K562 (cell line): ENCODE results near the gene HOXB6. TPM values are rescaled to one million over a fixed set of nuclear protein-coding genes. Genes with fewer than 3 reads are reported as not detected.

Experiments used
- ATAC-seq: fragments of 200-7000 bp; cut with Tn5 transposase; 3 replicates; pipeline ENCODE4 v1.9.1; 2020; ENCODE audit warnings: moderate library complexity
- BruUV-seq: library from RNA; stranded (reverse); fragments of 400-500 nt; replicated peaks from 2 replicates; lab custom pipeline; 2021; lab: Mats Ljungman, UMichigan
- CTCF ChIA-PET: fragments of 300-600 bp; formaldehyde crosslinking; extraction: SDS; loops from one replicate; lab custom pipeline; 2021; ENCODE audit warnings: low intra/inter-chr PET ratio; lab: Yijun Ruan, JAX
- POLR2A ChIA-PET: fragments of 300-600, 350-650 bp; sonication (Branson Sonifier 250); formaldehyde crosslinking; extraction: SDS; loops from one replicate; lab custom pipeline; 2021; ENCODE audit warnings: antibody characterized with exemption, inconsistent platforms; lab: Yijun Ruan, JAX
- DNase-seq, 4 experiments: peaks; one replicate each; pipeline versions ENCODE4 v3.0.0 to v3.0.0-alpha.2; 2011 to 2018; ENCODE audit warnings: low spot score in 3 of 4, mixed read lengths in 3 of 4; ENCODE audit errors: extremely low read depth in 1 of 4
- FAIRE-seq: peaks from 2 replicates; lab custom pipeline; 2011; peaks lifted over from hg19 to GRCh38; lab: Jason Lieb, UNC
- H2AFZ ChIP-seq: 2 replicates; pipeline ENCODE4 v1.6.0; 2011; ENCODE audit warnings: low read depth, low read length, control low read depth, inconsistent platforms
- H3K27ac ChIP-seq: fragments of 200-600 bp; 3 replicates; pipeline ENCODE4 v1.8.0; 2011; ENCODE audit warnings: low read depth, mild to moderate bottlenecking, control low read depth, inconsistent platforms, low read length, moderate library complexity, mixed read lengths; ENCODE audit errors: extremely low read depth
- H3K27me3 ChIP-seq, 2 experiments: fragments of 300-600 bp in 1 of 2; 2 replicates in 1 of 2; 3 replicates in 1 of 2; pipeline versions ENCODE4 v1.6.0 to v1.8.0; 2011; ENCODE audit warnings: inconsistent platforms in 2 of 2, low read length in 2 of 2, mild to moderate bottlenecking in 1 of 2, mixed read lengths in 1 of 2, moderate library complexity in 1 of 2; ENCODE audit not compliant: control insufficient read depth in 2 of 2, insufficient read depth in 2 of 2
- H3K36me3 ChIP-seq: fragments of 300-600 bp; 3 replicates; pipeline ENCODE4 v1.8.0; 2011; ENCODE audit warnings: mild to moderate bottlenecking, low read length, inconsistent platforms; ENCODE audit not compliant: control insufficient read depth, insufficient read depth
- H3K4me1 ChIP-seq, 2 experiments: fragments of 200-600 bp in 1 of 2; replicated peaks in 1 of 2; 2 replicates in 1 of 2; 3 replicates in 1 of 2; pipeline versions ENCODE4 v1.5.1 to v1.8.0; 2011; ENCODE audit warnings: inconsistent platforms in 2 of 2, low read length in 2 of 2, mild to moderate bottlenecking in 1 of 2, mixed read lengths in 1 of 2, moderate library complexity in 1 of 2; ENCODE audit not compliant: control insufficient read depth in 2 of 2, insufficient read depth in 2 of 2
- H3K4me2 ChIP-seq: 2 replicates; pipeline ENCODE4 v1.6.1; 2011; ENCODE audit warnings: low read length, control low read depth, inconsistent platforms, mixed read lengths; ENCODE audit not compliant: insufficient read depth
- H3K4me3 ChIP-seq: fragments of 200-600 bp; sonication (generic), shearing (Covaris generic); 2 replicates; pipeline ENCODE4 v1.5.1; 2016; ENCODE audit warnings: control low read depth, inconsistent platforms
- H3K79me2 ChIP-seq: fragments of 200-600 bp; 3 replicates; pipeline ENCODE4 v1.8.0; 2011; ENCODE audit warnings: low read length, inconsistent platforms; ENCODE audit not compliant: control insufficient read depth, insufficient read depth
- H3K9ac ChIP-seq, 2 experiments: 2 replicates each; pipeline versions ENCODE4 v1.6.0 to v1.6.1; 2011; ENCODE audit warnings: low read depth in 2 of 2, low read length in 2 of 2, control low read depth in 1 of 2, inconsistent platforms in 1 of 2, mild to moderate bottlenecking in 1 of 2, mixed read lengths in 1 of 2; ENCODE audit not compliant: insufficient read depth in 1 of 2
- H3K9me1 ChIP-seq: one replicate; pipeline ENCODE4 v1.6.0; 2011; ENCODE audit warnings: inconsistent platforms, mild to moderate bottlenecking, low read length, moderate library complexity; ENCODE audit not compliant: control insufficient read depth, insufficient read depth
- H3K9me3 ChIP-seq: replicated peaks from 2 replicates; pipeline ENCODE4 v1.5.1; 2011; ENCODE audit warnings: low read depth, low read length, inconsistent platforms; ENCODE audit not compliant: control insufficient read depth, insufficient read depth
- H4K20me1 ChIP-seq: replicated peaks from 2 replicates; pipeline ENCODE4 v1.6.1; 2011; ENCODE audit warnings: low read length, inconsistent platforms, mixed read lengths; ENCODE audit not compliant: control insufficient read depth, insufficient read depth
- BCOR ChIP-seq: fragments of 450-650 bp; IDR thresholded peaks from 2 replicates; pipeline ENCODE4 v1.6.1; 2016
- HES1 ChIP-seq: fragments of 450-650 bp; IDR thresholded peaks from 2 replicates; pipeline ENCODE4 v1.6.1; 2016; ENCODE audit warnings: low read depth, mild to moderate bottlenecking, moderate library complexity
- IRF2 ChIP-seq: sonication (generic); formaldehyde crosslinking; IDR thresholded peaks from 2 replicates; pipeline ENCODE4 v1.8.1; 2022; ENCODE audit warnings: mild to moderate bottlenecking, missing genetic modification reagents
- NFIX ChIP-seq: fragments of 250-450 bp; sonication (Bioruptor Pico); IDR thresholded peaks from 2 replicates; pipeline ENCODE4 v1.4.0; 2020; ENCODE audit warnings: low read depth, mild to moderate bottlenecking, moderate library complexity
- SMARCC2 ChIP-seq: fragments of 450-650 bp; IDR thresholded peaks from 2 replicates; pipeline ENCODE4 v1.6.1; 2017; ENCODE audit warnings: antibody characterized with exemption, moderate library complexity, mild to moderate bottlenecking, low read depth
- TRIM24 ChIP-seq, 2 experiments: fragments of 450-650 bp; IDR thresholded peaks; 2 replicates each; pipeline ENCODE4 v1.6.1; 2016
- XRCC4 ChIP-seq: IDR thresholded peaks from one replicate; pipeline ENCODE4 v1.6.1; 2011; ENCODE audit not compliant: insufficient read depth, insufficient read length; ENCODE audit errors: extremely low read depth
- ZBTB11 ChIP-seq, 3 experiments: fragments of 200-800 bp in 1 of 3; fragments of 250-450 bp in 1 of 3; fragments of 450-650 bp in 1 of 3; sonication (Bioruptor Pico) in 1 of 3; sonication (Bioruptor generic) in 1 of 3; formaldehyde crosslinking in 1 of 3; IDR thresholded peaks; 2 replicates each; pipeline versions ENCODE4 v1.6.1 to v1.8.0; 2016 to 2022; ENCODE audit warnings: mild to moderate bottlenecking in 2 of 3, missing genetic modification characterization in 2 of 3, missing compliant biosample characterization in 1 of 3, moderate library complexity in 1 of 3
- ZNF277 ChIP-seq: fragments of 250-450 bp; sonication (Bioruptor Pico); IDR thresholded peaks from 2 replicates; pipeline ENCODE4 v1.8.0; 2022; ENCODE audit warnings: inconsistent platforms, mild to moderate bottlenecking, moderate library complexity, borderline replicate concordance
- WGBS: fragments of 100-300 bp; shearing (Covaris generic); methylation state at CpG from one replicate; pipeline ENCODE4 v1.1.6; 2016; ENCODE audit warnings: low coverage, mixed read lengths; ENCODE audit not compliant: insufficient coverage; ENCODE audit errors: missing lambda C conversion rate; 5-methylcytosine and 5-hydroxymethylcytosine counted together
- in situ Hi-C: fragments of 300-500 bp; cut with MboI; formaldehyde crosslinking; loops from 4 replicates; pipeline ENCODE4 v1.15.0; 2018; ENCODE audit warnings: inconsistent platforms, mixed read lengths
- intact Hi-C: fragments of 100-400 bp; cut with micrococcal nuclease; formaldehyde crosslinking; loops from 2 replicates; pipeline ENCODE4 v1.14.2; 2022
- polyA plus RNA-seq, 8 experiments: library from polyadenylated mRNA; depleted of rRNA in 4 of 8; stranded (reverse) in 5 of 8; unstranded in 3 of 8; fragments of >200 nt; fragmentation: Nextera tagmentation in 2 of 8; fragmentation: Illumina TruSeq in 1 of 8; extraction: Ambion mirVana in 2 of 8; extraction: Trizol in 1 of 8; gene quantifications; 2 replicates each; pipeline versions ENCODE4 v1.2.1 to v1.2.3, GENCODE V29; 2011 to 2014; ENCODE audit warnings: inconsistent platforms in 1 of 8, missing spikeins in 1 of 8
- total RNA-seq, 7 experiments: library from RNA; depleted of rRNA in 6 of 7; stranded (reverse); fragments of >200 nt in 6 of 7; fragmentation: Illumina TruSeq in 2 of 7; extraction: Trizol in 2 of 7; gene quantifications; 2 replicates each; pipeline versions ENCODE4 v1.2.1 to v1.2.3, GENCODE V29; 2011 to 2021; ENCODE audit warnings: low replicate concordance in 1 of 7
- TF ChIP-seq, protein P1 (sequence below): sonication (generic); formaldehyde crosslinking; IDR thresholded peaks from 2 replicates; pipeline ENCODE4 v1.8.0; 2022; ENCODE audit warnings: mild to moderate bottlenecking, missing genetic modification reagents, borderline replicate concordance

Gene HOXB6
- total and polyA plus RNA-seq, 9 of the 15 experiments (the other 6 are each of a cell fraction or from before 2014, with no cell fraction given) = 1.2 to 14.8 (median 4.9) TPM

GRCh38 chr17:48615047-48615962, 10.5 kb upstream of the HOXB6 start, which contains the start of gene HOXB8:
Gene HOXB8 (minus strand): TSS chr17:48615292. CDS start chr17:48614704, 588 bp downstream.
- H3K9me1 ChIP-seq = no peaks in the 10 kb centered on the region
- TF ChIP-seq HES1 = no peak
- no peak for TF ChIP-seq XRCC4
- TF ChIP-seq, protein P1, sequence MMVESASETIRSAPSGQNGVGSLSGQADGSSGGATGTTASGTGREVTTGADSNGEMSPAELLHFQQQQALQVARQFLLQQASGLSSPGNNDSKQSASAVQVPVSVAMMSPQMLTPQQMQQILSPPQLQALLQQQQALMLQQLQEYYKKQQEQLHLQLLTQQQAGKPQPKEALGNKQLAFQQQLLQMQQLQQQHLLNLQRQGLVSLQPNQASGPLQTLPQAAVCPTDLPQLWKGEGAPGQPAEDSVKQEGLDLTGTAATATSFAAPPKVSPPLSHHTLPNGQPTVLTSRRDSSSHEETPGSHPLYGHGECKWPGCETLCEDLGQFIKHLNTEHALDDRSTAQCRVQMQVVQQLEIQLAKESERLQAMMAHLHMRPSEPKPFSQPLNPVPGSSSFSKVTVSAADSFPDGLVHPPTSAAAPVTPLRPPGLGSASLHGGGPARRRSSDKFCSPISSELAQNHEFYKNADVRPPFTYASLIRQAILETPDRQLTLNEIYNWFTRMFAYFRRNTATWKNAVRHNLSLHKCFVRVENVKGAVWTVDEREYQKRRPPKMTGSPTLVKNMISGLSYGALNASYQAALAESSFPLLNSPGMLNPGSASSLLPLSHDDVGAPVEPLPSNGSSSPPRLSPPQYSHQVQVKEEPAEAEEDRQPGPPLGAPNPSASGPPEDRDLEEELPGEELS = no peak
- no peak for TF ChIP-seq TRIM24 (IDR thresholded peaks at IDR 0.05)
- TF ChIP-seq SMARCC2 = no peak
- TF ChIP-seq BCOR = no peak
- TF ChIP-seq ZBTB11 (CRISPR knock-in tag; IDR thresholded peaks at IDR 0.05) = 0 out of 6 replicates have a peak, but pooled peaks of 1 of the 3 experiments have one; percentile 27
- TF ChIP-seq NFIX (CRISPR knock-in tag) = 0 out of 2 replicates have a peak, but pooled peaks have one; percentile 8
- peak; percentile 67; the same call in 1 of the 2 replicates for TF ChIP-seq ZNF277 (CRISPR knock-in tag)
- TF ChIP-seq IRF2 (CRISPR knock-in tag) = no peak
- TF ChIP-seq, all 486 proteins: peak for 3
- FAIRE-seq (no peak), DNase-seq (no peak), ATAC-seq (no peak)
- ChIA-PET POLR2A (interaction anchor here (0.7 to 0.9 kb wide), 3 partner anchors 11 to 54 kb away, joined by 3 to 4 read pairs (median 3); partner anchors contain the start of genes HOXB6 and HOXB9), CTCF (no interaction called here)
- H2AFZ ChIP-seq = no peak within 1 kb of the TSS
- H3K9me3 ChIP-seq = no peaks in the 10 kb centered on the region
- 91% methylated on average over 33 of the region's 41 CpGs for WGBS
- no peak within 1 kb of the TSS for H3K4me2 ChIP-seq
- peaks cover 40% of the 10 kb centered on the region for H3K79me2 ChIP-seq
- BruUV-seq = no TSS peak
- intact Hi-C loops = no loop called here
- peaks cover 16% of the 10 kb centered on the region; the same call in 2 of the 3 replicates for H3K36me3 ChIP-seq
- in situ Hi-C loops = no loop called here
- H3K4me1 ChIP-seq = peaks cover 20 to 51% of the 10 kb centered on the region in 2 experiments; a peak in 4 of 5 replicates
- H3K27ac ChIP-seq = no peak within 1 kb of the TSS
- no peak within 1 kb of the TSS for H3K9ac ChIP-seq
- H3K27me3 ChIP-seq = no peaks in the 10 kb centered on the region
- peaks cover 8% of the 10 kb centered on the region; the same call in 1 of the 2 replicates for H4K20me1 ChIP-seq
- no peak within 1 kb of the TSS for H3K4me3 ChIP-seq
